DOHH2 (cell line): Measurements from ENCODE around the gene B4GALNT3.

ENCODE experiments used
- H3F3A ChIP-seq: fragments of 200-600 bp; sonication (generic), shearing (Covaris generic); 2 replicates; pipeline ENCODE4 v1.6.0; 2016; ENCODE audit warnings: antibody characterized with exemption, mild to moderate bottlenecking; ENCODE audit not compliant: control insufficient read depth, insufficient read depth
- H3K27ac ChIP-seq: fragments of 200-600 bp; sonication (generic); 2 replicates; pipeline ENCODE4 v1.5.1; 2014; ENCODE audit warnings: low read depth, mild to moderate bottlenecking, low read length, moderate library complexity
- H3K27me3 ChIP-seq: fragments of 200-600 bp; sonication (generic); 2 replicates; pipeline ENCODE4 v1.6.1; 2014; ENCODE audit warnings: mild to moderate bottlenecking, low read length, mixed read lengths; ENCODE audit not compliant: control insufficient read depth
- H3K36me3 ChIP-seq: fragments of 200-600 bp; sonication (generic); 2 replicates; pipeline ENCODE4 v1.6.1; 2014; ENCODE audit warnings: mild to moderate bottlenecking, low read length, moderate library complexity, mixed read lengths; ENCODE audit not compliant: control insufficient read depth
- H3K4me1 ChIP-seq: fragments of 200-600 bp; sonication (generic); 2 replicates; pipeline ENCODE4 v1.6.1; 2014; ENCODE audit warnings: mild to moderate bottlenecking, low read length, mixed read lengths; ENCODE audit not compliant: control insufficient read depth
- H3K4me2 ChIP-seq: fragments of 200-600 bp; sonication (generic); 2 replicates; pipeline ENCODE4 v1.6.0; 2014; ENCODE audit warnings: mild to moderate bottlenecking, low read length, moderate library complexity
- H3K4me3 ChIP-seq: fragments of 200-600 bp; sonication (generic); 2 replicates; pipeline ENCODE4 v1.5.1; 2014; ENCODE audit warnings: mild to moderate bottlenecking, low read length, mixed read lengths
- H3K79me2 ChIP-seq: fragments of 200-600 bp; sonication (generic); 2 replicates; pipeline ENCODE4 v1.6.1; 2014; ENCODE audit warnings: mild to moderate bottlenecking, low read length, mixed read lengths; ENCODE audit not compliant: control insufficient read depth
- H3K9me2 ChIP-seq: fragments of 200-600 bp; sonication (generic); replicated peaks from 2 replicates; pipeline ENCODE4 v1.6.1; 2014; ENCODE audit warnings: mild to moderate bottlenecking, low read length, mixed read lengths; ENCODE audit not compliant: control insufficient read depth
- H3K9me3 ChIP-seq: fragments of 200-600 bp; sonication (generic); 2 replicates; pipeline ENCODE4 v1.6.1; 2014; ENCODE audit warnings: antibody characterized with exemption, low read length, mixed read lengths; ENCODE audit not compliant: control insufficient read depth, insufficient read depth
- H4K20me1 ChIP-seq: fragments of 200-600 bp; sonication (generic); 2 replicates; pipeline ENCODE4 v1.6.0; 2014; ENCODE audit warnings: low read depth, mild to moderate bottlenecking, antibody characterized with exemption, low read length, moderate library complexity; ENCODE audit not compliant: control insufficient read depth, insufficient read depth
- CTCF ChIP-seq: fragments of 200-600 bp; sonication (generic); IDR thresholded peaks from one replicate; pipeline ENCODE4 v1.5.1; 2014; ENCODE audit warnings: antibody characterized with exemption, mild to moderate bottlenecking, low read depth, low read length; ENCODE audit not compliant: poor library complexity, severe bottlenecking
- EZH2phosphoT487 ChIP-seq: fragments of 200-600 bp; sonication (generic); IDR thresholded peaks from 2 replicates; pipeline ENCODE4 v1.6.1; 2017; ENCODE audit warnings: borderline replicate concordance, mild to moderate bottlenecking, antibody characterized with exemption, low read length, moderate library complexity, mixed read lengths

Gene B4GALNT3

GRCh38 chr12:592024-592505 lies 132.3 kb downstream of the B4GALNT3 start:
- TF ChIP-seq CTCF (no peak), EZH2phosphoT487 (no peak)
- H3K9me2 ChIP-seq, result no peaks in the 10 kb centered on the region
- H3K79me2 ChIP-seq, result no peaks in the 10 kb centered on the region
- H3K4me3 ChIP-seq, result no peak overlapping the region
- no peaks in the 10 kb centered on the region for H4K20me1 ChIP-seq
- no peaks in the 10 kb centered on the region for H3F3A ChIP-seq
- H3K4me2 ChIP-seq, result no peak overlapping the region
- no peaks in the 10 kb centered on the region for H3K36me3 ChIP-seq
- no peaks in the 10 kb centered on the region for H3K27me3 ChIP-seq
- H3K27ac ChIP-seq, result no peak overlapping the region
- peaks cover 17% of the 10 kb centered on the region for H3K4me1 ChIP-seq
- no peaks in the 10 kb centered on the region for H3K9me3 ChIP-seq

- no peaks in the 10 kb centered on the region for H3F3A ChIP-seq
- H3K27ac ChIP-seq, result no peak overlapping the region
- H3K4me2 ChIP-seq, result no peak overlapping the region; the same call in 1 of the 2 replicates
- no peaks in the 10 kb centered on the region for H3K36me3 ChIP-seq
- H4K20me1 ChIP-seq, result no peaks in the 10 kb centered on the region
- no peaks in the 10 kb centered on the region for H3K27me3 ChIP-seq
- peaks cover 17% of the 10 kb centered on the region for H3K4me1 ChIP-seq
- no peak for TF ChIP-seq CTCF
- no peak for TF ChIP-seq EZH2phosphoT487
- no peak overlapping the region for H3K4me3 ChIP-seq
- no peaks in the 10 kb centered on the region for H3K9me3 ChIP-seq
- H3K9me2 ChIP-seq, result no peaks in the 10 kb centered on the region
- H3K79me2 ChIP-seq, result no peaks in the 10 kb centered on the region
Observed at GRCh38 chr12:593396-594270, 133.9 kb downstream of the B4GALNT3 start.

DNA sequence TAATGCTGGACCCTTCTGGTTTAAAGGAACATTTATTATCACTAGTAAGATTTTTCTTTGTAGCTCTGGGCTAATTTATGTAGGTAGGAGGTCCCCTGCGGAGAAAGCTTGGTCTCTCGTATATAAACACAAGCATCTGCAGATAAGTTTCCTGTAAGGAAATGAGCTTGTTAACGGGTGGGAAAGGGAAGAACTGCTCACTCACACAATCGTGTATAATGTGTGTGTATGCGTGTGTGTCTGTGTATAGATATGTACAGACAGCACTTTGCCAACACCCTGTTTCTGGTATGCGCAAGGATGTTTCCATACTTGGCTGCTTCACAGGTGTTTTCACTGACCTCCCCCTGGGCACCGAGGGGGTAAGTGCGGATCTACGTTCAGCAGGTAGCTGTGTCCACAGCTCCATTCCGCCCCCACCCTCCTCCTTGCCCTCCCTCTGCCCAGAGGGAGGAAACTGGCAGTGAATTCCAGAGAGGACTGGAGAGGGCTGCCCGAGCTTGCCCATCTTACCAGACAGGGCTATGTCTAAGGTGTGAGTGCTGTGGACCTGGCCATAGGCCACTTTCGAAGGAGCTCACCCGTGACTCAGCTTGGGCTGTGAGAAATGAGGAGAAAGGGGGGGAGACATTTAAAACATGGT lies 138.3 kb downstream of the B4GALNT3 start:
- TF ChIP-seq EZH2phosphoT487, result no peak
- no peak for TF ChIP-seq CTCF
- H3K4me3 ChIP-seq, result no peak overlapping the region
- no peaks in the 10 kb centered on the region for H3K9me2 ChIP-seq
- no peaks in the 10 kb centered on the region for H4K20me1 ChIP-seq
- no peaks in the 10 kb centered on the region for H3K36me3 ChIP-seq
- H3K79me2 ChIP-seq, result no peaks in the 10 kb centered on the region
- H3K9me3 ChIP-seq, result no peaks in the 10 kb centered on the region
- no peak overlapping the region for H3K27ac ChIP-seq
- no peaks in the 10 kb centered on the region for H3K27me3 ChIP-seq
- H3K4me2 ChIP-seq, result no peak overlapping the region
- peaks cover 10% of the 10 kb centered on the region for H3K4me1 ChIP-seq
- no peaks in the 10 kb centered on the region for H3F3A ChIP-seq
